Hepatocyte (in vitro differentiated cells): ENCODE results near the gene POU2F2.

Source experiments
- CTCF ChIP-seq: fragments of 200-600 bp; sonication (generic); IDR thresholded peaks from 2 replicates; pipeline ENCODE4 v1.5.1; 2016; ENCODE audit warnings: antibody characterized with exemption, mild to moderate bottlenecking; ENCODE audit not compliant: poor library complexity
- EZH2 ChIP-seq: fragments of 200-600 bp; sonication (generic); IDR thresholded peaks from 2 replicates; pipeline ENCODE4 v1.6.1; 2016; ENCODE audit warnings: antibody characterized with exemption, mild to moderate bottlenecking, borderline replicate concordance

DNA sequence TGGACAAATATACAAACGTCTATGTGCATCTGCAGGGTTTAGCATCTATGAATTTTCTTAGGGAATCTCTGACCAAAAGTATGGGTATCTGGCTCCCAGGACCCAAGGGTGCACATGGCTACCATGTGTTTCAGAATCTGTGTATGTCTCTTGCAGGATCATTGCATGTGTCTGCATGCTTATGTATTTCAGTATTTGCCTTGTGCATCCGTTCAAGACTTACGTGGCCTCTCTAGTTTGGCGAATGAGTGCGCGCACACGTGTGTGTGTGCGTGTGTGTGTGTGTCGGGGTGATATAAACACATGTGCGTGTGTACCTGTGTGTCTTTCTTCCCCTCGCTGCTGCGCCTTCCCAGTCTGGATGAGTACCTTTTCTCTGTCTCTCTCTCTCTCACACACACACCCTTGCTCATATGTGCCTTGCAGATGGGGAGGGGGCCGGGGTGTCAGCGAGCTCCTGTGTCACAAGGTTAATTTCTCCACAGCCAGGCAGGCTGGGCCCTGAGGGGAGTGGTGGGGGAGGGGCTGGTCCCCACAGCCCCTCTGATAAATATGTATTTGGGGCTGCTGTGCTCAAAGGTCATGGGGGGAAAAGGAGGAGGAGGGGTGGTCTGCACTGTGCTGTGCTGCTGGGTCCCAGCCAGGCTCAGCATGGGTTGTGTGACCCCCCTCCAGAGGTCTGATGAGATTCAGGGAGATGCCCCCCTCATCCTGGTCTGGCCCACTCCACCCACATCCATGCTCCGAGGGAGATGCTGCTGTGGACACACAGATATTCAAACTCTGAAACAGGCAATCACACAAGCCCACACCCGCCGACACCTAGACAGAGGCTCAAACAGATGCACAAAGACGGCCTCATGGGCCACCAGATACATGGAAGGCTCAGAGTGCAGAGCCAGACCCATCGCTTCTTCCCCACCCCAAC, 37.5 kb upstream of the POU2F2 start:
- no peak for TF ChIP-seq EZH2
- TF ChIP-seq CTCF, result no peak
